Measurements from ENCODE around the gene SEMA3A.

The SEMA3A gene

DNA sequence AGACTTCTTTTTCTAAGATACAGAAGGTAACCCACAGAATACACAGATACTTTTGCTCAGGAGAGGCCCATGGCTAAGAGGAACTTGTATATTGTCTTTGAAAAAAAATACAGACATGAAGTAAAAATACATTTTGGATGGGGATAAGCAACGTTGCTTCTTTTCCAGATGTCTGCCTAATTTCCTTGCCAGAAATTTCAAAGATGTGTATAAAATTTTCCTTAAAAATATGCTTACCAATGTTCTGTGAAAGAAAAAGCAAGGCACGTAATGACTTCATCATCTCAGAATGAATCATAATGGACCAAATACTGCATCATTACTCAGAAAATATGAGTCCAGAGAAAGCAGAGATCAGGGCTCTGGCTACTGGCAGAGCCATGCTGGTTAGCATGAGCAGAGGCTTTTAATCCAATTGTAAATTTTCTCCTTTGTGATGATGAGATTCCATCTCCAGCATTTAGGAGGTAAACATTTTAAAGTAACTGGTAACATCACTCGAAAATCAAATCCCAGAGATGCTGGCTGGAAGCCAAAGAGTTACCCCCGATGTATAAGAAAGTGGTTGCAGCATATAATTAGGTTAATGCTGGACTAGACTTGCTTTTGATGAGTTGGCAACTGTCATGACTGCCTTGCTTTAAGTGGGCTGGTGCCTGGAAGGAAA is 272.5 kb downstream of the SEMA3A start:
- peak; percentile 7 for DNase-seq (ENCODE audit: low spot score)
- in situ Hi-C loops (cut with MboI; ENCODE audit: low pct_unique_long_range_greater_than_20kb, low sequenced_read_pairs, unreplicated experiment), result no loop called here
- TF ChIP-seq, protein P1, sequence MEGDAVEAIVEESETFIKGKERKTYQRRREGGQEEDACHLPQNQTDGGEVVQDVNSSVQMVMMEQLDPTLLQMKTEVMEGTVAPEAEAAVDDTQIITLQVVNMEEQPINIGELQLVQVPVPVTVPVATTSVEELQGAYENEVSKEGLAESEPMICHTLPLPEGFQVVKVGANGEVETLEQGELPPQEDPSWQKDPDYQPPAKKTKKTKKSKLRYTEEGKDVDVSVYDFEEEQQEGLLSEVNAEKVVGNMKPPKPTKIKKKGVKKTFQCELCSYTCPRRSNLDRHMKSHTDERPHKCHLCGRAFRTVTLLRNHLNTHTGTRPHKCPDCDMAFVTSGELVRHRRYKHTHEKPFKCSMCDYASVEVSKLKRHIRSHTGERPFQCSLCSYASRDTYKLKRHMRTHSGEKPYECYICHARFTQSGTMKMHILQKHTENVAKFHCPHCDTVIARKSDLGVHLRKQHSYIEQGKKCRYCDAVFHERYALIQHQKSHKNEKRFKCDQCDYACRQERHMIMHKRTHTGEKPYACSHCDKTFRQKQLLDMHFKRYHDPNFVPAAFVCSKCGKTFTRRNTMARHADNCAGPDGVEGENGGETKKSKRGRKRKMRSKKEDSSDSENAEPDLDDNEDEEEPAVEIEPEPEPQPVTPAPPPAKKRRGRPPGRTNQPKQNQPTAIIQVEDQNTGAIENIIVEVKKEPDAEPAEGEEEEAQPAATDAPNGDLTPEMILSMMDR (IDR thresholded peaks at IDR 0.05; ENCODE audit: extremely low read depth, insufficient read depth, missing control alignments), result no peak

DNA sequence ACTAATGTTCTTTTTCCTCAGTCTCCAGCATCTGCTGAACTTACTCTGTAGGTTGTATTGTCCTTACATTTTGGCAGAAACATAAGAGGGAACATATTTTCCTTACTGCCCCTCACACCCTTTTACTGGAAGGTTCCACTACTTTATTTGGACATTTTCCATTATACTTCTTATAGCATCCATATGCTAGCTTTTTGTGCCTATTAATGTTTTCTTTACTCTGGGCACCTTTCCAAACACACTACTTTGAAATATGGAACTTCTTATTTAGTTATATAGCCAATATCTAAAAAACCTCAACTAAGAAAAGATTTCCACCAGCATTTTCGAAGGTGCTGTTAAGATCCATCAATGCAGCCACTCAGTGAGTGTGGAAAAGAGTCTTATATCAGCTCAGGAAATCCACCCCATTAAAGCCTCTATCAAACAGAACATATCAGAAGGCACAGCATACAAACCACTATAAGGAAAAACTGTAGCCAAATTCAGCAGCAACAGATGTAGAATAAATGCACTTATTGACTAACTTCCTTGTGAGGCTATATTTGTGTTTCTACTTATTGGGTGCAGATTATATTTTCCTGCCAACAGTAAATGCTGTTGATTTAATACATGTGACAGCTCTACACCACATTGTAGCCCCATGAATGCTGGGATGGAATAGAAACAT is 273.2 kb downstream of the SEMA3A start:
- TF ChIP-seq, protein P1 (IDR thresholded peaks at IDR 0.05; ENCODE audit: extremely low read depth, insufficient read depth, missing control alignments), result no peak
- in situ Hi-C loops (cut with MboI; ENCODE audit: low pct_unique_long_range_greater_than_20kb, low sequenced_read_pairs, unreplicated experiment), result no loop called here
- DNase-seq (ENCODE audit: low spot score), result no peak

DNA sequence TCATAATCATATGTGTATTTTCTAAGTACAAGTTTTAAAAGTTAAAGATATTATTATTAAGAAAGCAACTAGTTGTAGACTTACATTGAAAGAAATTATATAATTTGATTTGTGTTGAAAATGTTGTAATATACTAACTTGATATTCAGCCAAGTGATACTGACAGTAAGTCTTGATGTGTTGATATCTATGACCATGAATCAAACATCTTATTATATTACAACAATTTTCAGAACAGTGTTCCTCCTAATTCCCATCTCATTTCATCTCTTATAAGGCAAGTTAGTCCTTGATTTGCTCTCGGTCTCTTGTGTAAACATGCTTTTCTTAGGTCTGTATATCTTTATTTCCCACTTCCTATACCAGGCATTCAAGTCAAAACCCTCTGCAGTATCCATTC is 276.4 kb downstream of the SEMA3A start:
- DNase-seq (ENCODE audit: low spot score), result no peak
- in situ Hi-C loops (cut with MboI; ENCODE audit: low pct_unique_long_range_greater_than_20kb, low sequenced_read_pairs, unreplicated experiment), result no loop called here
- TF ChIP-seq, protein P1 (IDR thresholded peaks at IDR 0.05; ENCODE audit: extremely low read depth, insufficient read depth, missing control alignments), result no peak

DNA sequence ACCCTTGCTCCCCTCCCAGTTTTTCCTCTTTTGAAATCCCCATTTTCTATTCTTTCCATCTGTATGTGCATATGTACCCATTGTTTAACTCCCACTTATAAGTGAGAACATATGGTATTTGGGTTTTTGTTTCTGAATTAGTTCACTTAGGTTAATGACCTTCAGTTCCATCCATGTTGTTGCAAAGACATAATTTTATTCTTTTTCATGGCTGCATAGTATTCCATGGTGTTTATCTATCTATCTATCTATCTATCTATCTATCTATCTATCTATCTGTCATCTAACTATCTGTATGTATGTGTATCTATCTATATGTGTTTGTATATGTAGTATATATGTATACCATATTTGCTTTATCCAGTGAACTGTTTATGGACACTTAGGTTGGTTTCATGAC is 281.4 kb downstream of the SEMA3A start:
- in situ Hi-C loops (cut with MboI; ENCODE audit: low pct_unique_long_range_greater_than_20kb, low sequenced_read_pairs, unreplicated experiment), result no loop called here
- no peak for DNase-seq (ENCODE audit: low spot score)
- TF ChIP-seq, protein P1 (IDR thresholded peaks at IDR 0.05; ENCODE audit: extremely low read depth, insufficient read depth, missing control alignments), result no peak

DNA sequence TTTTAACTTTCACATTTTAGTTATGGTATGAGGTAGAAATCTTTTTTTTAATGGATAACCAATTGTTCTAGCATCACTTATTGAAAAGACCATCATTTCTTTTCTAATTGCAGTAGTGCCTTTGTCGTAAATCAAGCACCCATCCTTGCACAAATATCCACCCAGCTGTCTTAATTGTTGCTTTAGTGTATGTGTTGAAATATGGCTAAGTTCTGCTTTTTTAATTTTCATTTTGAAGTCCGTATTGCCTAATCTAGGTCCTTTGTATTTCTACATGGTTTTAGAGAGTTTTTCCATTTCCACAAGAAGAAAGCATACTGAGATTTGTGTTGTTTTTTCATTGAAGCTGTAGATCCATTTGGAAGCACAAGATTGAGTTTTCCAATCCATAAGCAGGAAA is 286.1 kb downstream of the SEMA3A start:
- no peak for DNase-seq (ENCODE audit: low spot score)
- in situ Hi-C loops (cut with MboI; ENCODE audit: low pct_unique_long_range_greater_than_20kb, low sequenced_read_pairs, unreplicated experiment), result no loop called here
- TF ChIP-seq, protein P1 (IDR thresholded peaks at IDR 0.05; ENCODE audit: extremely low read depth, insufficient read depth, missing control alignments), result no peak
